Panc1 (cell line): Measurements from ENCODE around the gene LCN1.
"Not testable (repeated sequence)": the region's sequence is repeated elsewhere in the genome, so short reads cannot be mapped to it uniquely, and the experiment has no call there.

Source experiments
- POLR2AphosphoS5 ChIP-seq: IDR thresholded peaks from 2 replicates; pipeline ENCODE4 v1.6.1; 2012; ENCODE audit warnings: mild to moderate bottlenecking, low read depth, low read length, moderate library complexity
- REST ChIP-seq, 2 experiments: IDR thresholded peaks; 2 replicates each; pipeline ENCODE4 v1.6.1; 2011 to 2012; ENCODE audit warnings: low read depth in 2 of 2, control low read depth in 1 of 2, low read length in 1 of 2, mild to moderate bottlenecking in 1 of 2, moderate library complexity in 1 of 2; ENCODE audit not compliant: insufficient read depth in 1 of 2
- TF ChIP-seq, protein P1 (sequence below): fragments of 450-650 bp; IDR thresholded peaks from 2 replicates; pipeline ENCODE4 v1.5.1; 2017; ENCODE audit warnings: mild to moderate bottlenecking

DNA sequence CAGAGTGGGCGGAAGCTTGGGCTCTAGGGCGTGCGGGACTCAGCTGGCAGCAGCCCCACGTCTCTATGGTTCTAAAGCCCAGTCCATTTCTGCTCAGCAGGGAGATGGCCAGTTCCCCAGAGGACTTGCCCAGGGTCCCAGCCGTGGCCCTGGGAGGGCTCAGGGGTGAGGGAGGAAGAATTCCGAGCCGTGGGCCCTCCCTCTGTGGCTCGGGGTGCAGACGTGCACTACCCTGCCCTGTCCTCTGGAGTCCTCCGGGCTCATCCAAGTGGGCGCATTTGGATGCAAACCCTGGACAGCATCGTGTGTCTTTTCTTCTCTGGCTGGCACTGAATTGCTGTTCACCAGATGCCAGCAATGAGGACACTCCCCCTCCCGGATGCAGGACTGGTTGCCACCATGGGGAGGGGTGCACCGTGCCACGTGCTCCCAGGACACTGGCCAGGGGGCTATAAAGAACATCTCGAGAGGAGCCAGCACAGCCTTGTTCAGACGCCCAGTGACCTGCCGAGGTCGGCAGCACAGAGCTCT, 24.5 kb downstream of the LCN1 start, which contains the start of gene OBP2A:
- TF ChIP-seq POLR2AphosphoS5; REST (IDR thresholded peaks at IDR 0.05; ENCODE audit: insufficient read depth in 1 of 2, low read depth in 2 of 2, low read length in 1 of 2): not testable (repeated sequence)
- TF ChIP-seq, protein P1, sequence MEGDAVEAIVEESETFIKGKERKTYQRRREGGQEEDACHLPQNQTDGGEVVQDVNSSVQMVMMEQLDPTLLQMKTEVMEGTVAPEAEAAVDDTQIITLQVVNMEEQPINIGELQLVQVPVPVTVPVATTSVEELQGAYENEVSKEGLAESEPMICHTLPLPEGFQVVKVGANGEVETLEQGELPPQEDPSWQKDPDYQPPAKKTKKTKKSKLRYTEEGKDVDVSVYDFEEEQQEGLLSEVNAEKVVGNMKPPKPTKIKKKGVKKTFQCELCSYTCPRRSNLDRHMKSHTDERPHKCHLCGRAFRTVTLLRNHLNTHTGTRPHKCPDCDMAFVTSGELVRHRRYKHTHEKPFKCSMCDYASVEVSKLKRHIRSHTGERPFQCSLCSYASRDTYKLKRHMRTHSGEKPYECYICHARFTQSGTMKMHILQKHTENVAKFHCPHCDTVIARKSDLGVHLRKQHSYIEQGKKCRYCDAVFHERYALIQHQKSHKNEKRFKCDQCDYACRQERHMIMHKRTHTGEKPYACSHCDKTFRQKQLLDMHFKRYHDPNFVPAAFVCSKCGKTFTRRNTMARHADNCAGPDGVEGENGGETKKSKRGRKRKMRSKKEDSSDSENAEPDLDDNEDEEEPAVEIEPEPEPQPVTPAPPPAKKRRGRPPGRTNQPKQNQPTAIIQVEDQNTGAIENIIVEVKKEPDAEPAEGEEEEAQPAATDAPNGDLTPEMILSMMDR: not testable (repeated sequence)
